A549 (cell line): ENCODE measurements around the gene RUBCN.
"Not testable (repeated sequence)": the region's sequence is repeated elsewhere in the genome, so short reads cannot be mapped to it uniquely, and the experiment has no call there.

Experiments used
- BCL3 ChIP-seq: fragments of >200 bp; sonication (Bioruptor Twin); formaldehyde crosslinking; IDR thresholded peaks from 3 replicates; pipeline ENCODE4 v1.6.1; 2016
- CHD4 ChIP-seq: fragments of 200-600 bp; sonication (generic); IDR thresholded peaks from 2 replicates; pipeline ENCODE4 v1.6.1; 2016; ENCODE audit warnings: antibody characterized with exemption, mild to moderate bottlenecking, borderline replicate concordance
- EP300 ChIP-seq, 2 experiments: fragments of >200 bp; sonication (Bioruptor Twin); formaldehyde crosslinking; IDR thresholded peaks; 2 replicates in 1 of 2; 3 replicates in 1 of 2; pipeline ENCODE4 v1.6.1; 2016 to 2017
- KDM1A ChIP-seq: fragments of 200-600 bp; sonication (generic); IDR thresholded peaks from 2 replicates; pipeline ENCODE4 v1.6.1; 2016; ENCODE audit warnings: low read depth, mild to moderate bottlenecking
- KDM5A ChIP-seq: fragments of 200-600 bp; sonication (generic); IDR thresholded peaks from 2 replicates; pipeline ENCODE4 v1.6.1; 2016; ENCODE audit warnings: antibody characterized with exemption, mild to moderate bottlenecking
- MAFK ChIP-seq: fragments of 450-650 bp; IDR thresholded peaks from 2 replicates; pipeline ENCODE4 v1.6.1; 2014; ENCODE audit not compliant: partially characterized antibody
- MAX ChIP-seq: IDR thresholded peaks from 2 replicates; pipeline ENCODE4 v1.6.1; 2012
- MYC ChIP-seq: IDR thresholded peaks from 2 replicates; pipeline ENCODE4 v1.6.1; 2012; ENCODE audit warnings: mild to moderate bottlenecking, inconsistent platforms, low read length, improper control_type of control experiment, borderline replicate concordance
- POLR2A ChIP-seq: IDR thresholded peaks from 2 replicates; pipeline ENCODE4 v1.6.1; 2012; ENCODE audit warnings: mild to moderate bottlenecking, low read length
- POLR2AphosphoS2 ChIP-seq: conservative IDR thresholded peaks from 2 replicates; pipeline ENCODE4 v1.6.1; 2012; ENCODE audit warnings: low read length, improper control_type of control experiment, inconsistent platforms
- SMC3 ChIP-seq: fragments of >200 bp; sonication (Bioruptor Twin); formaldehyde crosslinking; IDR thresholded peaks from 3 replicates; pipeline ENCODE4 v1.6.1; 2018; ENCODE audit warnings: inconsistent platforms
- TF ChIP-seq, protein P1 (sequence below): fragments of >200 bp; sonication (Bioruptor Twin); formaldehyde crosslinking; IDR thresholded peaks from 3 replicates; pipeline ENCODE4 v1.5.1; 2016

DNA sequence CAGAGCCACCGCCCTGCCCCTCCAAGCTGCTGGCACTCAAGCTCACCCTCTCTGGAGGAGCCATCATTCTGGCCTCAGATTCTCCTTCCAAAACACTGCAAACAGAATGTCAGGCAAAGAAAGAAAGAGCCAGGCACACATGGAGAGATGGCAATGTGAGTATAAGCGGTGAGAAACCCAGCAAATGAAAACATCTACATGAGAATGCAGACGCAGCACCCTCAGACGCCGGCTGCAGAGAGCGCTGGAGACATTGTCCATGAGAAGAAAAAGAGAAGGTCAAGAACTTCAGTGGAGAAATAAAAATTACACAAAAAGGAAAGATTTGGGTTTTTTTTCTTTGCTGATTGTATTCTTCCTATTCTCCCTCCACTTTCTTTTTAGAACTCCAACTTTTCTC lies 74.4 kb downstream of the RUBCN start:
- not testable (repeated sequence) for TF ChIP-seq KDM1A; MAX; CHD4; MAFK; MYC; KDM5A; BCL3; POLR2AphosphoS2; SMC3; EP300 (IDR thresholded peaks at IDR 0.05); POLR2A
- TF ChIP-seq, protein P1, sequence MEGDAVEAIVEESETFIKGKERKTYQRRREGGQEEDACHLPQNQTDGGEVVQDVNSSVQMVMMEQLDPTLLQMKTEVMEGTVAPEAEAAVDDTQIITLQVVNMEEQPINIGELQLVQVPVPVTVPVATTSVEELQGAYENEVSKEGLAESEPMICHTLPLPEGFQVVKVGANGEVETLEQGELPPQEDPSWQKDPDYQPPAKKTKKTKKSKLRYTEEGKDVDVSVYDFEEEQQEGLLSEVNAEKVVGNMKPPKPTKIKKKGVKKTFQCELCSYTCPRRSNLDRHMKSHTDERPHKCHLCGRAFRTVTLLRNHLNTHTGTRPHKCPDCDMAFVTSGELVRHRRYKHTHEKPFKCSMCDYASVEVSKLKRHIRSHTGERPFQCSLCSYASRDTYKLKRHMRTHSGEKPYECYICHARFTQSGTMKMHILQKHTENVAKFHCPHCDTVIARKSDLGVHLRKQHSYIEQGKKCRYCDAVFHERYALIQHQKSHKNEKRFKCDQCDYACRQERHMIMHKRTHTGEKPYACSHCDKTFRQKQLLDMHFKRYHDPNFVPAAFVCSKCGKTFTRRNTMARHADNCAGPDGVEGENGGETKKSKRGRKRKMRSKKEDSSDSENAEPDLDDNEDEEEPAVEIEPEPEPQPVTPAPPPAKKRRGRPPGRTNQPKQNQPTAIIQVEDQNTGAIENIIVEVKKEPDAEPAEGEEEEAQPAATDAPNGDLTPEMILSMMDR = not testable (repeated sequence)
